HepG2 (cell line): ENCODE measurements around the gene ZNF544. TPM values are rescaled to one million over a fixed set of nuclear protein-coding genes. Genes with fewer than 3 reads are reported as not detected.
A peak's percentile ranks its signal among the peaks of the same experiment; 100 is the strongest.

Experiments
- HOXA5 ChIP-seq: sonication (generic); formaldehyde crosslinking; IDR thresholded peaks from 2 replicates; pipeline ENCODE4 v1.4.0; 2020; ENCODE audit warnings: missing genetic modification reagents
- MNT ChIP-seq: fragments of 450-650 bp; IDR thresholded peaks from 2 replicates; pipeline ENCODE4 v1.6.1; 2016
- SNRNP70 ChIP-seq: fragments of 200-400 bp; formaldehyde crosslinking; IDR thresholded peaks from 2 replicates; pipeline ENCODE4 v1.6.1; 2017; ENCODE audit warnings: mild to moderate bottlenecking, low read depth, low read length, moderate library complexity
- ZNF543 ChIP-seq: sonication (generic); formaldehyde crosslinking; IDR thresholded peaks from 2 replicates; pipeline ENCODE4 v1.4.0; 2020; ENCODE audit warnings: mild to moderate bottlenecking, missing genetic modification reagents
- ZNF660 ChIP-seq: sonication (generic); formaldehyde crosslinking; IDR thresholded peaks from 2 replicates; pipeline ENCODE4 v1.5.1; 2020; ENCODE audit warnings: mild to moderate bottlenecking, low read depth, missing genetic modification reagents, borderline replicate concordance
- ZNF761 ChIP-seq: sonication (generic); formaldehyde crosslinking; conservative IDR thresholded peaks from 2 replicates; pipeline ENCODE4 v1.4.0; 2020; ENCODE audit warnings: mild to moderate bottlenecking, missing genetic modification reagents
- ZSCAN29 ChIP-seq: sonication (generic); formaldehyde crosslinking; conservative IDR thresholded peaks from 2 replicates; pipeline ENCODE4 v1.4.0; 2020; ENCODE audit warnings: mild to moderate bottlenecking, missing genetic modification reagents
- polyA plus RNA-seq, 8 experiments: library from polyadenylated mRNA; depleted of rRNA in 3 of 8; stranded (reverse) in 7 of 8; unstranded in 1 of 8; fragments of >200 nt; fragmentation: Illumina TruSeq in 4 of 8; extraction: Trizol in 4 of 8; gene quantifications; 2 replicates each; pipeline versions ENCODE4 v1.2.1 to v1.2.3, GENCODE V29; 2011 to 2016; ENCODE audit warnings: low read depth in 4 of 8, missing spikeins in 1 of 8, mixed read lengths in 1 of 8; ENCODE audit not compliant: insufficient read depth in 1 of 8
- total RNA-seq, 5 experiments: library from RNA; depleted of rRNA; stranded (reverse); fragments of >200 nt; fragmentation: Illumina TruSeq; extraction: Trizol; gene quantifications; 2 replicates each; pipeline ENCODE4 v1.2.3, GENCODE V29; 2016; ENCODE audit warnings: low read depth in 1 of 5
- TF ChIP-seq, protein P1 (sequence below): IDR thresholded peaks from 2 replicates; pipeline ENCODE4 v1.6.1; 2018; ENCODE audit warnings: missing genetic modification reagents
- TF ChIP-seq, protein P2 (sequence below): sonication (generic); formaldehyde crosslinking; IDR thresholded peaks from 2 replicates; pipeline ENCODE4 v1.5.1; 2020; ENCODE audit warnings: mild to moderate bottlenecking, missing genetic modification reagents
- TF ChIP-seq, protein P3 (sequence below): sonication (generic); formaldehyde crosslinking; IDR thresholded peaks from 2 replicates; pipeline ENCODE4 v1.5.0; 2020; ENCODE audit warnings: mild to moderate bottlenecking, missing genetic modification reagents, moderate library complexity
- TF ChIP-seq, protein P4 (sequence below): IDR thresholded peaks from 2 replicates; pipeline ENCODE4 v1.6.1; 2018; ENCODE audit warnings: missing genetic modification reagents, mild to moderate bottlenecking, missing compliant biosample characterization
- TF ChIP-seq, protein P5 (sequence below): sonication (generic); formaldehyde crosslinking; IDR thresholded peaks from 2 replicates; pipeline ENCODE4 v1.5.0; 2020; ENCODE audit warnings: mild to moderate bottlenecking, missing genetic modification reagents

ZNF544 gene
- total and polyA plus RNA-seq, 2 of the 13 experiments (the other 11 are each of a cell fraction or from before 2014, with no cell fraction given): 13.1 to 17.0 TPM

GRCh38 chr19:58279042-58279924, 50.6 kb downstream of the ZNF544 start (continued):
- no peak for TF ChIP-seq SNRNP70
- TF ChIP-seq, protein P1, sequence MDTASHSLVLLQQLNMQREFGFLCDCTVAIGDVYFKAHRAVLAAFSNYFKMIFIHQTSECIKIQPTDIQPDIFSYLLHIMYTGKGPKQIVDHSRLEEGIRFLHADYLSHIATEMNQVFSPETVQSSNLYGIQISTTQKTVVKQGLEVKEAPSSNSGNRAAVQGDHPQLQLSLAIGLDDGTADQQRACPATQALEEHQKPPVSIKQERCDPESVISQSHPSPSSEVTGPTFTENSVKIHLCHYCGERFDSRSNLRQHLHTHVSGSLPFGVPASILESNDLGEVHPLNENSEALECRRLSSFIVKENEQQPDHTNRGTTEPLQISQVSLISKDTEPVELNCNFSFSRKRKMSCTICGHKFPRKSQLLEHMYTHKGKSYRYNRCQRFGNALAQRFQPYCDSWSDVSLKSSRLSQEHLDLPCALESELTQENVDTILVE: no peak
- TF ChIP-seq, protein P2, sequence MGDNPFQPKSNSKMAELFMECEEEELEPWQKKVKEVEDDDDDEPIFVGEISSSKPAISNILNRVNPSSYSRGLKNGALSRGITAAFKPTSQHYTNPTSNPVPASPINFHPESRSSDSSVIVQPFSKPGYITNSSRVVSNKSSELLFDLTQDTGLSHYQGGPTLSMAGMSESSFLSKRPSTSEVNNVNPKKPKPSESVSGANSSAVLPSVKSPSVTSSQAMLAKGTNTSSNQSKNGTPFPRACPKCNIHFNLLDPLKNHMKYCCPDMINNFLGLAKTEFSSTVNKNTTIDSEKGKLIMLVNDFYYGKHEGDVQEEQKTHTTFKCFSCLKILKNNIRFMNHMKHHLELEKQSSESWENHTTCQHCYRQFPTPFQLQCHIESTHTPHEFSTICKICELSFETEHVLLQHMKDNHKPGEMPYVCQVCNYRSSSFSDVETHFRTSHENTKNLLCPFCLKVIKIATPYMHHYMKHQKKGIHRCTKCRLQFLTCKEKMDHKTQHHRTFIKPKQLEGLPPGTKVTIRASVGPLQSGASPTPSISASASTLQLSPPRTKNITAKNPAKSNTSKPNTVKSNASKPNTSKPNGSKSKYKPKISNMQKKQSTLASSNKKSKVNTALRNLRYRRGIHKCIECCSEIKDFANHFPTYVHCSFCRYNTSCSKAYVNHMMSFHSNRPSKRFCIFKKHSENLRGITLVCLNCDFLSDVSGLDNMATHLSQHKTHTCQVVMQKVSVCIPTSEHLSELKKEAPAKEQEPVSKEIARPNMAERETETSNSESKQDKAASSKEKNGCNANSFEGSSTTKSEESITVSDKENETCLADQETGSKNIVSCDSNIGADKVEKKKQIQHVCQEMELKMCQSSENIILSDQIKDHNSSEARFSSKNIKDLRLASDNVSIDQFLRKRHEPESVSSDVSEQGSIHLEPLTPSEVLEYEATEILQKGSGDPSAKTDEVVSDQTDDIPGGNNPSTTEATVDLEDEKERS: peak; percentile 75
- TF ChIP-seq, protein P3, sequence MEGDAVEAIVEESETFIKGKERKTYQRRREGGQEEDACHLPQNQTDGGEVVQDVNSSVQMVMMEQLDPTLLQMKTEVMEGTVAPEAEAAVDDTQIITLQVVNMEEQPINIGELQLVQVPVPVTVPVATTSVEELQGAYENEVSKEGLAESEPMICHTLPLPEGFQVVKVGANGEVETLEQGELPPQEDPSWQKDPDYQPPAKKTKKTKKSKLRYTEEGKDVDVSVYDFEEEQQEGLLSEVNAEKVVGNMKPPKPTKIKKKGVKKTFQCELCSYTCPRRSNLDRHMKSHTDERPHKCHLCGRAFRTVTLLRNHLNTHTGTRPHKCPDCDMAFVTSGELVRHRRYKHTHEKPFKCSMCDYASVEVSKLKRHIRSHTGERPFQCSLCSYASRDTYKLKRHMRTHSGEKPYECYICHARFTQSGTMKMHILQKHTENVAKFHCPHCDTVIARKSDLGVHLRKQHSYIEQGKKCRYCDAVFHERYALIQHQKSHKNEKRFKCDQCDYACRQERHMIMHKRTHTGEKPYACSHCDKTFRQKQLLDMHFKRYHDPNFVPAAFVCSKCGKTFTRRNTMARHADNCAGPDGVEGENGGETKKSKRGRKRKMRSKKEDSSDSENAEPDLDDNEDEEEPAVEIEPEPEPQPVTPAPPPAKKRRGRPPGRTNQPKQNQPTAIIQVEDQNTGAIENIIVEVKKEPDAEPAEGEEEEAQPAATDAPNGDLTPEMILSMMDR (CRISPR knock-in tag): no peak
- TF ChIP-seq, protein P4, sequence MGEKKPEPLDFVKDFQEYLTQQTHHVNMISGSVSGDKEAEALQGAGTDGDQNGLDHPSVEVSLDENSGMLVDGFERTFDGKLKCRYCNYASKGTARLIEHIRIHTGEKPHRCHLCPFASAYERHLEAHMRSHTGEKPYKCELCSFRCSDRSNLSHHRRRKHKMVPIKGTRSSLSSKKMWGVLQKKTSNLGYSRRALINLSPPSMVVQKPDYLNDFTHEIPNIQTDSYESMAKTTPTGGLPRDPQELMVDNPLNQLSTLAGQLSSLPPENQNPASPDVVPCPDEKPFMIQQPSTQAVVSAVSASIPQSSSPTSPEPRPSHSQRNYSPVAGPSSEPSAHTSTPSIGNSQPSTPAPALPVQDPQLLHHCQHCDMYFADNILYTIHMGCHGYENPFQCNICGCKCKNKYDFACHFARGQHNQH (CRISPR knock-in tag): no peak; the same call in 1 of the 2 replicates
- TF ChIP-seq, protein P5, sequence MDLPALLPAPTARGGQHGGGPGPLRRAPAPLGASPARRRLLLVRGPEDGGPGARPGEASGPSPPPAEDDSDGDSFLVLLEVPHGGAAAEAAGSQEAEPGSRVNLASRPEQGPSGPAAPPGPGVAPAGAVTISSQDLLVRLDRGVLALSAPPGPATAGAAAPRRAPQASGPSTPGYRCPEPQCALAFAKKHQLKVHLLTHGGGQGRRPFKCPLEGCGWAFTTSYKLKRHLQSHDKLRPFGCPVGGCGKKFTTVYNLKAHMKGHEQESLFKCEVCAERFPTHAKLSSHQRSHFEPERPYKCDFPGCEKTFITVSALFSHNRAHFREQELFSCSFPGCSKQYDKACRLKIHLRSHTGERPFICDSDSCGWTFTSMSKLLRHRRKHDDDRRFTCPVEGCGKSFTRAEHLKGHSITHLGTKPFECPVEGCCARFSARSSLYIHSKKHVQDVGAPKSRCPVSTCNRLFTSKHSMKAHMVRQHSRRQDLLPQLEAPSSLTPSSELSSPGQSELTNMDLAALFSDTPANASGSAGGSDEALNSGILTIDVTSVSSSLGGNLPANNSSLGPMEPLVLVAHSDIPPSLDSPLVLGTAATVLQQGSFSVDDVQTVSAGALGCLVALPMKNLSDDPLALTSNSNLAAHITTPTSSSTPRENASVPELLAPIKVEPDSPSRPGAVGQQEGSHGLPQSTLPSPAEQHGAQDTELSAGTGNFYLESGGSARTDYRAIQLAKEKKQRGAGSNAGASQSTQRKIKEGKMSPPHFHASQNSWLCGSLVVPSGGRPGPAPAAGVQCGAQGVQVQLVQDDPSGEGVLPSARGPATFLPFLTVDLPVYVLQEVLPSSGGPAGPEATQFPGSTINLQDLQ (CRISPR knock-in tag): peak; percentile 87; the same call in 1 of the 2 replicates
- TF ChIP-seq ZNF761 (CRISPR knock-in tag): 0 out of 2 replicates have a peak, but pooled peaks have one; percentile 6
- no peak for TF ChIP-seq ZSCAN29
- TF ChIP-seq ZNF660: no peak
- 0 out of 2 replicates have a peak, but pooled peaks have one; percentile 18 for TF ChIP-seq HOXA5 (CRISPR knock-in tag)
- no peak; the same call in 1 of the 2 replicates for TF ChIP-seq MNT
- peak; percentile 74; the same call in 1 of the 2 replicates for TF ChIP-seq ZNF543 (CRISPR knock-in tag)
